NOMO-1 (cell line): Measurements from ENCODE around the gene MAPT.

Experiments
- DNase-seq, 2 experiments: peaks; one replicate each; lab custom pipeline; 2025; ENCODE audit not compliant: unreplicated experiment in 2 of 2; lab: John Stamatoyannopoulos, UW

MAPT gene

GRCh38 chr17:46043606-46044005 lies 149.3 kb downstream of the MAPT start:
- no peak for DNase-seq

DNA sequence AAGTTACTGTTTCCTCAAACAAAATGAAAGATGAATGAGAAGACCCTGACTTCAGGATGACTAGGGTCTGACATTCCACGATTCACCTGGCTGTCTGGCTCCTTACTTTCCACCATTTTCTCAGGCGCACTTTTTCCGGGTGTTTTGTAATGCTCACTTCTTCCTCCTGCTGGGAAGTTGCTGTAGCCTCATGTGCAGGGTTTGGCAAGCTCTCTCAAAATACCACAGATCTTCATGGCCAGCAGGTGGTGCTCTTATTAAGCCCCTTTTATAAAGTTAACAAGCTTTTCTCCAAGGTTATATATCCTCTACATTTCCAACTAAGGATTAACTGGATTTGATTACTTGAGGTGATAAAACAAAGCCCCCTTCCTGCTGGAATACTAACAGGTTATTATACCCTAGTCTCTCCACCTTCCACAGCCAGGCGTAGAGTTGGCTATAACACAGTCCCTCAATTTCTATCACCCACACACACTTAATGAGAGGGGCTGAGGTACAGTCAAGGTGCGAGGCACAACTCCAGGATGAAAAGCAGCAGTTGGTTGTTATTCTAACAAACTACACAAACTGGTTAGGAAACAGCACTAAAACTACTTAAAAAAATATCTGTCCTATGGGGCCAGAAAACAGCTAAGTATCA lies 150.1 kb downstream of the MAPT start:
- peak; percentile 32 to 59 for DNase-seq

DNA sequence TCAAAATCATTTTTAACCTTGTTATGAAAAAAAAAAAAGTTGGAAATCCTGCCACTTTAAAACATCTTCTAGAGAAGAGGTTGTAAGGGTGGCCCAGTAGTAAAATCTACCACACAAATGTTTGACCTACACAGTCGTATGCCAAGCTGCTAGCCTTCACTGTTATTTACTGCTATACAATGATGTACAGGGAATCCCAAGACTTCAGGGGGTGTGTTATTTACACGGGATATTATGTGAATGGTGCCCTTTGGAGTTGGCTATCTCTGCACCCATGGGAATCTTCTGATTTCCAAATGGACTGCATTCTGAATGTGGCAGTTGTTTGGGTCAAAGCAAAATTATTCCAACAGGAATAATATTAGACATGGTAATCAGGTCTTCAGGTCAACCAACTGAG lies 150.6 kb downstream of the MAPT start:
- no peak for DNase-seq

DNA sequence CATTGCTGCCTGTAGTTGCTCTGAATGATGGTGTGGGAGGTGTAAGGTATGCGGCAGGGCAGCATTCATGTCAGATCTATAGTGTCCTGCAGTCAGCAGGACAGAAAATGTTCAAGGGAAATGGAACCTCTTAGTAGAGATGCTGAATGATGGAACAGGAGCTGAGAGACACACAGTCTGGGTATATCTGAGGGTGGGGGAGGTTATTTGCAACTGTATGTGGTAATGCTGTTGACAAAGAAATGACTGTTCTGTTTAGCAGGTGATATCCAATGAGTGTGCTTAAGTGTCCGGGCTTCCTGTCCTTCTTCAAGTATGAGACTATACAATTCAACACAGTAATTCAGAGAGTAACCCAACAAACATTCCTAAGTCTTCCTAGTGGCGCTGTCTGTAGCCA lies 151.3 kb downstream of the MAPT start:
- DNase-seq = no peak

- DNase-seq = no peak
Measured at GRCh38 chr17:46046957-46047356, 152.6 kb downstream of the MAPT start.

GRCh38 chr17:46047398-46047797 lies 153.0 kb downstream of the MAPT start:
- no peak for DNase-seq

- no peak for DNase-seq
Measured at GRCh38 chr17:46047856-46048255, 153.5 kb downstream of the MAPT start.

DNA sequence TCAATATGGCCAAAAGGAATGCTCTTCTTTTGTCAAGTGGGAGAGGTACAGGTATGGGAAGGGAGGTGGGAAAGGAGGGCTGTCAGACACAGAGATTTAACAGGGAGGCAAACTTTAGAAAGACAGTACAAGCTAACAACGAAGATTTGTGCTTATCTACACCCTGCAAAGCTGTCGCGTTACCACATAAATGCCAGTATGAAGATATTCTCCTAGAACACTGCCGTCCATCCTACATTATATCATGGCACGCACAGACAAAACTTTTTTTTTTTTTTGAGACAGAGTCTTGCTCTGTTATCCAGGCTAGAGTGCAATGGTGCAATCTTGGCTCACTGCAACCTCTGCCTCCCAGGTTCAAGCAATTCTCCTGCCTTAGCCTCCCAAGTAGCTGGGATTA lies 155.3 kb downstream of the MAPT start:
- DNase-seq = no peak

DNA sequence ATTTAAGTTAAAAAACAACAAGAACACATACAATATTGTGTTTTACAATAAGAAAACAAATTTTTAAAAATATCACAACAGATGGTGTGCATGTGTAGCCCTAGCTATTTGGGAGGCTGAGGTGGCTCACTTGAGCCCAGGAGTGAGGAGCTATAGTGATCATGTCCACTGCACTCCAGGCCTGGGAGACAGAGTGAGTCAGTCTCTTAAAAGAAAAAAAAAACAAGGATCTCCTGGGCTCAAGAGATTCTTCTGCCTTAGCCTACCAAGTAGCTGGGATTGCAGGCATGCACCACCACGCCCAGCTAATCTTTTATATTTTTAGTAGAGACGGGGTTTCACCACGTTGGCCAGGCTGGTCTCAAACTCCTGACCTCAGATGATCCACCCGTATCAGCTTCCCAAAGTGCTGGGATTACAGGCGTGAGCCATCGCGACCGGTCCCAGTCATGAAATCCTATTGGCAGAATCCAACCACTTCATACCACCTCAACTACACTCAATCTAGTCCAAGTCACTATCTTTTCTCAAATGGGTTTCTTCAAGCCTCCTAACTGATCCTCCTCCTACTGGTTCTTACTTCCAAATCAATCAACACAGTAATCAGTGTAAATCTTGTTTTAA lies 159.7 kb downstream of the MAPT start:
- DNase-seq = no peak

DNA sequence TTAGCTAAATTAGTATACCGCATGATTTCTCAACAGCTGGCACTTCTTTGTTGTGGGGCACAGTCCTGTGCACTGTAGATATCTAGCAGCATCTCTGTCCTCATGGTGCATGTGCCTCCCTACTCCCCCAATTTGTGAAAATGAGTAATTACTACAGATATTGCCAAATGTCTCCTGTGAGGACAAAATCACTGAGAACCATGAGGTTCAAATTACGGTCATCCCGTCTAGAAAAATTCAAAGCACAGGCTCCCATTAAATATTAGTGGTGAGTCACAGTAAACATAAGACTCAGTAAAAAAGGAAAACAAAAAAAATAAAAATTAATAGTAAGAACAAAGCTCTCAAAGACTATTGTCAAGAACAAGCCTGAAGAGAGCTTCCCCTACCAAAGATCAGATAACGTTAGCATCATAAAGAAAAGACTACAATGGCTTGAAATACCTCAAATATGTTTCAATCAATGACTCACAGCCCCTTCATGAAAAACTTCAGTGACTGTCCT lies 162.5 kb downstream of the MAPT start:
- peak; percentile 67 to 83 for DNase-seq

DNA sequence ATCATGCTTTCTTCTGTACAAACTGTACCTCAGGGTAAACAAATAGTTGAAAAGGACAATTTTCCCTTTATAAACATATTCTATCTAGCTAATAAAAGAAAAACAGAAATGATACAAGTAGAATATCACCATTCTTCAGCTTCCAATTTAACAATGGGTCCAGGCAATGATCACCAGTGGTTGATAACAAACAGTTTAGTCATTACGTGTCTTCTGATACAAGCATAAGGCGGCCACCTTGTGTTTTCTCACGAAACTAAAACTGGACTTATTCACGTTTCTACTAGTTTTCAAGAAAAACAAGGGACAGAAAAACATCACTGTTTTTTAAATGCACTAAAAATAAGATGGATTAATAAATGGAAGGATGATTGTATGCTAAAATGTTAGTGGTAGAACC lies 163.0 kb downstream of the MAPT start:
- no peak for DNase-seq

DNA sequence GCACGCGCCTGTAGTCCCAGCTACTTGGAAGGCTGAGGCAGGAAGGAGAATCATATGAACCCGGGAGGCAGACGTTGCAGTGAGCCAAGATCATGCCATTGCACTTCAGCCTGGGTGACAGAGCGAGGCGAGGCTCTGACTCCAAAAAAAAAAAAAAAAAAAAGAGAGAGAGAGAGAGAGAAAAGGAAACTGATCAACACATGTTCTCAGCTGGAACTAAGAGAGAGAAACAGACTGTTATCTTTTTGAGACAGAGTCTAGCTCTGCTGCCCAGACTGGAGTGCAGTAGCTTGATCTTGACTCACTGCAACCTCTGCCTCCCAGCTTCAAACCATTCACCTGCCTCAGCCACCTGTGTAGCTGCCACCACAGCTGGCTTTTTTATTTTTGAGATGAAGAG lies 165.1 kb downstream of the MAPT start:
- no peak for DNase-seq

- DNase-seq = no peak
Measured at GRCh38 chr17:46060461-46060860, 166.1 kb downstream of the MAPT start.

DNA sequence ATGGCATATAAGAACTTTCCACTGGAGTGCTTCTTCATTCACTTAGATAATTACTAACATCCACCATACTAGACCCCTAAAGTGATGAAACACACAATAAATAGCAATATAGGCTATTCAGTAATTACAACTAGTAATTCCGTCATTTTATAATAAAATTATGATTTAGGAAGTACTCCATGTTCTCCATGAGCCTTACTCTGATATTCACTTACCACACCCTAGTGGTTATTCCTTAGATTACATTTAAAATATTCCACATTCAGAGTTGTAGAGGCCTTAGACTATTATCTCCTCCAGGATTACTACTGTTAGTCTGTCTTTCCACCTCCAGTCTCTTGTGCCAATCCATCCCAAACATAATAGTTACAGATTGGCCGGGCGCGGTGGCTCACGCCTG lies 167.1 kb downstream of the MAPT start:
- DNase-seq = peak in 1 of 2 experiments; percentile 9

DNA sequence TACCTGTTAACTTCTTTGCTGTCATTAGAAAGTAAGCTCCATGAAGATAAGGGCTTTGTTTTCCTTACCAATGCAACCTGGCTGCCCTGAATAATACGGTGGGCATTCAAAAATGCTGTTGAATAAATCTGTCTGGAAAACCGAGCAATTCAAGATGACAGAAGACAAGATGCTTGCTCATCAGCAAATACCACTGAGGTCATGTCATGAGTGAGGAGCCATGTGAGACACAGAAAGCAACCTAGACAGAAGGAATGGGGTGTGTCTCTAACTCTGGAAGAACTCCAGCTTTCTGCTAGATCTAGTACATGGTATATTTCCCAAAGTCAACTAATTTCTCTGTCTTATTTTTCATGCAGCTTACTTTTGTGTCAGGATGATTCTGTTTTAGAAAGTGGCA lies 168.9 kb downstream of the MAPT start:
- DNase-seq = no peak

DNA sequence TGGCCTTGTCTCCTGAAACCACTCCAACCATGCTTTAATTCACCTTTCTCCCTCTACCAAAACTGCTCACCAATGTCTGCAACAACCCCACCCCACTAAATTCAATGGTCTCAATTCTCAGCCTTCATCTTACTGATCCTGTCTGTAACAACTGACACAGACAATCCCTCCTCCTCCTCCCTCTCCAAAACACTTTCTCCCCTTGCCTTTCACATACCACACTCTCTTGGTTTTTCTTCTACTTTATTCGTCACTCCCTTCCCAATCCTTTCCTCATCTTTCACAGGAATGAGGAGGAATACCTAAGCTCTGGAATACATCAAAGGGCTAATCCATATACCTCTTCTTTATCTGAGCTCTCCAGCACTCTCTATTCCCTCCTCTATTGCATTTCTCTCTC lies 170.1 kb downstream of the MAPT start:
- DNase-seq = no peak

GRCh38 chr17:46071796-46072195 lies 177.4 kb downstream of the MAPT start:
- no peak for DNase-seq

DNA sequence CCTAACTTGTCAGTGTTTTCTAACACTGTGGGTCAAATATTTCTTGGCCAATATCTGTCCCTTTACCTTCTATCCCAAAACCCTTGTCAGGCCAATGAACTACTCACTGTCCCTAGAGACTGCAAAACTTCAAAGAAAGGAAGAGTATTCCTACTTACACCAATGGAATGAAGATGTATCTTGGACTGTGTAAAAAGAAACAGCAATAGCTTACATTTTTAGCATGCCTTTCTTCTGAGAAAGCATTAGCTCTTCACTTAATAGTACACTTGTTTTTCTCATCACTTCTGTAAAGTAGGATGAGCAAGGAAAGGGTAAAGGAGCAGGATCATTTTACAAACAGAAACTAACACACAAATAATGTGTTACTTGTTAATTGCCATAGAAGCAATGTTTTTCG lies 178.6 kb downstream of the MAPT start:
- no peak for DNase-seq

DNA sequence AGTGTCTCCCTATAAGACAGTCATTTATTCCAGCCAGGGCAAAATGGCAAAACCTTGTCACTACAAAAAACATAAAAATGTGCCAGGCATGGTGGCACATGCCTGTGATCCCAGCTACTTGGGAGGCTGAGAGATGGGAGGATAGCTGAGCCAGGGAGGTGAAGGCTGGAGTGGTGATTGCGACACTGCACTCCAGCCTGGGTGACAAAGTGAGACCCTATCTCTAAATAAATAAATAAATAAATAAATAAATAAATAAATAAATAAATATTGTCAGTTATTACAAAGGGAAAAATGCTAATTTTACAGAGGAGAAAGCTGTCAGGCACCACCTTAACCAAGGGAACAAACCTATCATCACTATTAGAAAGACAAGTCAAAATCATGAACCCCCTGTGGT lies 180.2 kb downstream of the MAPT start:
- DNase-seq = no peak
